ENCODE data around the gene PHACTR3.

Gene PHACTR3

DNA sequence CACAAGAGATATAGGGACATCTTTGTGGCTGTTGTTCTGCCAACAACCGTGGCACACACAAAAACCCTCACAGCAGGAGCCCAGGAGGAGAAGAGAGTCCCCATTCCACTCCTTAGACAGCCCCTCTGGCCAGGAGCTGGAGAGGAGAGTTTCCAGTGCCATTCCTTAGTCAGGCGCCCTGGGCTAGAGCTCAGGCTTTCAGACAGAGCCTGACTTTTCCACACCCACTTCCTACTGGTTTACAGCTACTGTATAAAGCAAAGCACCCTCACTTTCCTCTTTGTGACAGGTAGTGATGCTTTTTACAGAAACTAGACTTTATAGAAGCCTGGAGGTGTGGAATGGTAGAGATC, 183.2 kb downstream of the PHACTR3 start:
- TF ChIP-seq ZFX (IDR thresholded peaks at IDR 0.05; ENCODE audit: borderline replicate concordance): no peak
- TF ChIP-seq, protein P1, sequence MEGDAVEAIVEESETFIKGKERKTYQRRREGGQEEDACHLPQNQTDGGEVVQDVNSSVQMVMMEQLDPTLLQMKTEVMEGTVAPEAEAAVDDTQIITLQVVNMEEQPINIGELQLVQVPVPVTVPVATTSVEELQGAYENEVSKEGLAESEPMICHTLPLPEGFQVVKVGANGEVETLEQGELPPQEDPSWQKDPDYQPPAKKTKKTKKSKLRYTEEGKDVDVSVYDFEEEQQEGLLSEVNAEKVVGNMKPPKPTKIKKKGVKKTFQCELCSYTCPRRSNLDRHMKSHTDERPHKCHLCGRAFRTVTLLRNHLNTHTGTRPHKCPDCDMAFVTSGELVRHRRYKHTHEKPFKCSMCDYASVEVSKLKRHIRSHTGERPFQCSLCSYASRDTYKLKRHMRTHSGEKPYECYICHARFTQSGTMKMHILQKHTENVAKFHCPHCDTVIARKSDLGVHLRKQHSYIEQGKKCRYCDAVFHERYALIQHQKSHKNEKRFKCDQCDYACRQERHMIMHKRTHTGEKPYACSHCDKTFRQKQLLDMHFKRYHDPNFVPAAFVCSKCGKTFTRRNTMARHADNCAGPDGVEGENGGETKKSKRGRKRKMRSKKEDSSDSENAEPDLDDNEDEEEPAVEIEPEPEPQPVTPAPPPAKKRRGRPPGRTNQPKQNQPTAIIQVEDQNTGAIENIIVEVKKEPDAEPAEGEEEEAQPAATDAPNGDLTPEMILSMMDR (IDR thresholded peaks at IDR 0.05): no peak
- no peak overlapping the region for H3K27ac ChIP-seq

DNA sequence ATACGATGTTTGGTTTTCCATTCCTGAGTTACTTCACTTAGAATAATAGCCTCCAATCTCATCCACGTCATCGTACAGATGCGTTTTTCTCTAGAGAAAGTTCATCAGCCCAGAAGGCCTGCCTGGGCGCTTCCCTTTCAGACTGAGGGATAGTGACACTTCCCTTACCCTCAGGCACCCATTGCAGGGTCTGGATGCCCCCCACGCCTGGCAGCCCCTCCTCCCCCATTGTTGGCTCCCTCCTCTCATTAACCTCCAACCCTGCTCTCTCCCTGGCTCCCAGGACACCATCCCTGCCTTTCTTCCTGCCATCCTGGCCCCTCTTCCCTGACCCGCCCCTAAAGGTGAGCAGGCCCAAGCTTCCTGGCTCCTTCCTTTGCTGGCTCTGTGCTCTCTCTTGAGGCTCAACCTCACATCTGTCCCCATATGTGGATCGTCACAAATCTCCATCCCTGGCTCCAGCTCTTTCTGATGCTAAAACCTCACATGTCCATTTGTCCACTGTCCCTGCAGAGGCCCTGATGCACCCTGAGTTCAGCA, 183.9 kb downstream of the PHACTR3 start:
- no peak overlapping the region for H3K27ac ChIP-seq
- TF ChIP-seq ZFX (IDR thresholded peaks at IDR 0.05; ENCODE audit: borderline replicate concordance): no peak
- TF ChIP-seq, protein P1 (IDR thresholded peaks at IDR 0.05): no peak

DNA sequence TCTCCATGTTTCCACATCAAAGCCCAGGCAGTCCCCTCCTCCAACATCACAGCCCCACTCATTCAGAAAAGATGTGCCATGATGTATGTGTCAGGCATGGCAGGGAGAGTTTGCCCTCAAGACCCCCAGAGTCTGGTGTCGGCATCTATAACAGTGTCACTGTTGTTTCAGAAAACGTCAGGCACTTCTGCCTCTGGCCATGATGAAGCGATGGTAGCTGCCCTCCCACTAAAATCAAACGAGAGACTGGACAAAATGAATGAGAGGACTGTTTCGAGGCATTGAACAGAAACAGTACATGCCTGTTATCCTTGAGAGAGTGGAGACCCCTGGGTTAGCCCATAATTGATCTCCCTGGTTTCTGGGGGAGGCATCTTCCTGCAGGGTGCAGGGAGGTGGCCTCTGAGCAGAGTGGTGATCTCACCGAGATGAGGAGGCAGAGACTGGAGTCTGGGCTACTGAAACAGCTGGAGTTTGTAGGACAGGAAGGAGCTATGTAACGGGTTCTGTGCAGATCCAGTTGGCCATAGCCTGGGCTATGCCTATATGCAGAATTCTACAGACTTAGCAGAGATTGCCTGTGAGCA, 184.6 kb downstream of the PHACTR3 start:
- no peak overlapping the region for H3K27ac ChIP-seq
- TF ChIP-seq, protein P1 (IDR thresholded peaks at IDR 0.05): no peak
- no peak for TF ChIP-seq ZFX (IDR thresholded peaks at IDR 0.05; ENCODE audit: borderline replicate concordance)

DNA sequence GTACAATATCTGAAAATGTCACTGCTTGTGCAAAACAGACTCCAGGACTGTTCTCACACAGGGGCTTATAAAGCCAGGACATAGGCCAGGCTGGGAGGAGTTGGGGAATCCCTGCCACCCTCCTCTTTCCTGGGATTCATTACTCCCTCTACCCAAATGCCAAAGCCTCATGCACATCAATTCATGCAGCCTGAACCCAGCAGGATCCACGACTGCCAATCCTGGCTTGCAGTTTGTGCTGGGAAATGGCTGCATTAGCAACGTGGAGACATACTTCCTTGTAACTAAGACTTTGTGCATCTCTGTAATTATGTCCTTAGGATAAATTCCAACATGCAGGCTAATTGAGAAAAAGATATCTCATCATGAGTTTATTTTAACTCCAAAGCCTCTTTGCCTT, 185.3 kb downstream of the PHACTR3 start:
- TF ChIP-seq, protein P1 (IDR thresholded peaks at IDR 0.05): no peak
- no peak for TF ChIP-seq ZFX (IDR thresholded peaks at IDR 0.05; ENCODE audit: borderline replicate concordance)

DNA sequence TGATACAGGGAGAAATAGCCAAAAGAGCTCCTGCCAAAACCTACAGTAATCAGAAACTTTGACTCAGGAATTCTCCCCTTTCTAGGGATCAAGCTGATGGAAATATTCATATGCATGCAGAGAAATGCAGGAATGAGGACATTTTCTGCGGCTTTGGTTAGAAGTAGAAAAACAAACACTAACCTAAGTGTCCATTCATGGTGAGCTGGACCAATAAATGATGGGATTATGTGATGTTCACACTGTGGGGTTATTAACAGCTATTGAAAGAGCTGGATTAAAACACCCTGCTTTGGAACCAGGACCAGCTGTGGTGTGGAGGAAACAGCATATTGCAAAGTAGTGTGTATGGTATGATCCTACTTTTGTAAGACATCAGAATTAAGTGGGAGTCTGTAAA, 186.0 kb downstream of the PHACTR3 start:
- TF ChIP-seq ZFX (IDR thresholded peaks at IDR 0.05; ENCODE audit: borderline replicate concordance): no peak
- TF ChIP-seq, protein P1 (IDR thresholded peaks at IDR 0.05): no peak
- H3K27ac ChIP-seq: no peak overlapping the region

More for the DNA sequence above, 185.3 kb downstream of the PHACTR3 start:
- no peak overlapping the region for H3K27ac ChIP-seq

DNA sequence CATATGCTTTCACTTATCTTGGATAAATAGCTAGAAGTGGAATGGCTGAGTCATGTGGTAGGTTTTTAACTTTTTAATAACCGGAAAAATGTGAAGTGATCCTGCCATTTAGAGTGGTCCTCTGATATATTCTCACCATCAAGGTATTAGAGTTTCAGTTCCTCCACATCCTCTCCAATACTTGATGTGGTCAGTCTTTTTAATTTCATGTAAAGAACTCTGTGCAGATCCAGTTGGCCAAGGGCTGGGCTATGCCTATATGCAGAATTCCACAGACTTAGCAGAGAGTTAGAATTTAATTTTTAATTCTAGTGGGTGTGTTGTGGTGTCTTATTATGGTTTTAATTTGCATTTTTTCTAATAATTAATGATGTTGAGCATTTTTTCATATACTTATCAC, 188.0 kb downstream of the PHACTR3 start:
- TF ChIP-seq, protein P1 (IDR thresholded peaks at IDR 0.05): no peak
- TF ChIP-seq ZFX (IDR thresholded peaks at IDR 0.05; ENCODE audit: borderline replicate concordance): no peak

DNA sequence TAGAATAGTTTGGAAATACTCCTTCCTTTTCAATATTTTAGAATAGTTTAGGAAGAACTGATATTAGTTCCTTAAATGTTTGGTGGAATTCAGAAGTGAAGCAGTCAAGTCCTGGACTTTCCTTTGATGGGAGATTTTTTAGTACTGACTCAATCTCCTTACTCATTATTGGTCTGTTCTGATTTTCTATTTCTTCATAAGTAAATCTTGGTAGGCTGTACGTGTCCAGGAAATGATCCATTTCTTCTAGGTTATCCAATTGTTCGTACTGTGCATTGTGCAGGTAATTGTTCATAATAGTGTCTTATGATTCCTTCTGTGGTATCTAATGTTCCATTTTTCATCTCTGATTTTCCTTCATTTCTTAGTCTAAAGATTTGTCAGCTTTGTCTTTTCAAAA, 190.2 kb downstream of the PHACTR3 start:
- no peak overlapping the region for H3K27ac ChIP-seq
- TF ChIP-seq, protein P1 (IDR thresholded peaks at IDR 0.05): no peak
- TF ChIP-seq ZFX (IDR thresholded peaks at IDR 0.05; ENCODE audit: borderline replicate concordance): no peak

More for the DNA sequence above, 188.0 kb downstream of the PHACTR3 start:
- no peak overlapping the region for H3K27ac ChIP-seq
